HG03520 (cell line): Measurements from ENCODE around the gene UPK2.
A peak's percentile ranks its signal among the peaks of the same experiment; 100 is the strongest.
"Not testable (repeated sequence)": the region's sequence is repeated elsewhere in the genome, so short reads cannot be mapped to it uniquely, and the experiment has no call there.

ENCODE experiments used
- ATAC-seq: cut with Tn5 transposase; IDR thresholded peaks from one replicate; pipeline ENCODE4 v1.9.1; 2021; ENCODE audit warnings: mild to moderate bottlenecking, moderate library complexity; ENCODE audit not compliant: unreplicated experiment

UPK2 gene

GRCh38 chr11:118984825-118985224 is 28.7 kb downstream of the UPK2 start:
- ATAC-seq = no peak

- ATAC-seq = no peak
Measured at GRCh38 chr11:118988280-118988679, 32.2 kb downstream of the UPK2 start.

GRCh38 chr11:118991486-118992038 is 35.5 kb downstream of the UPK2 start:
- not testable (repeated sequence) for ATAC-seq

GRCh38 chr11:118996926-118997626 is 41.0 kb downstream of the UPK2 start:
- ATAC-seq = no peak

GRCh38 chr11:118997627-118998387 is 41.7 kb downstream of the UPK2 start, which contains the start of gene CENATAC:
CENATAC (plus strand) TSS chr11:118998138; CDS start chr11:118998198, 60 bp downstream.
- ATAC-seq = peak; percentile 88

GRCh38 chr11:118998388-118998717 is 42.3 kb downstream of the UPK2 start:
- ATAC-seq = no peak

GRCh38 chr11:118998822-118999221 is 42.7 kb downstream of the UPK2 start:
- no peak for ATAC-seq

- no peak for ATAC-seq
Measured at GRCh38 chr11:119000906-119001305, 44.8 kb downstream of the UPK2 start.

GRCh38 chr11:119006656-119007055 is 50.6 kb downstream of the UPK2 start:
- no peak for ATAC-seq
